Measurements from ENCODE around the gene AKR7A3.

Gene AKR7A3

GRCh38 chr1:19251305-19252196, 37.0 kb downstream of the AKR7A3 start, which contains the start of the genes EMC1 and MRTO4:
Gene EMC1 (minus strand): TSS chr1:19251524. CDS start chr1:19251509, 15 bp downstream.
Gene MRTO4 (plus strand): TSS chr1:19251805. CDS start chr1:19251836, 31 bp downstream.
- in situ Hi-C loops (cut with HindIII; ENCODE audit: low sequenced_read_pairs): no loop called here

DNA sequence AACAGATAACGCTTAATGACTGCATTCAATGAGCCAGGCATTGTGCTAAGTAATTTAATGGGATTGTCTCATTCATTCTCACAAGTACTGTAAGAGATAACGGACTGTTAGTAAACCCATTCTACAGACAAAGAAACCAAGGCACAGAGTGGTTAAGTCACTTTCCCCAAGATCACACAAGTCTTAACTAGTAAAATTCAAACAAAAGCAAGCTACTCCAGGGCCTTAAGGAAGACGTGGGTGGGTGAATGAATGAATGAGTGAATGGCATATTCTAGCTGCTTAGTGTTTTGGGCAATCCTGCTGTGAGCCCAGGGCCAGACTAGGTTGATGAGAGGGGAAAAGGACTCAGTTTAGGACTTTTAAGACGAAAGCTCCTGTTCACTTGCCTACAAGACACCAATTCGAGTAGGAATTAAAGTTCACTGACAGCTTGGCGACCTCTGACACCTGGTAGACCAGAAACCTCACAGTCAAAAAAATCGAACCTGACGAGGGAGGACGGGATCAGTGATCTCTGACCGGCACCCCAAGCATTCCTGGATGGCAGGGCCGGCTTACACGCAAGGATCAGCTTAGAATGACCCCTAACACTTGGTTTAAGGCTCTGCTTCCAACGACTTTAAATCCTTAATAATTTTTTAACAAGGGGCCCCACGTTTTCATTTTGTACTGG, 37.8 kb downstream of the AKR7A3 start:
- in situ Hi-C loops (cut with HindIII; ENCODE audit: low sequenced_read_pairs): no loop called here
- TF ChIP-seq, protein P1, sequence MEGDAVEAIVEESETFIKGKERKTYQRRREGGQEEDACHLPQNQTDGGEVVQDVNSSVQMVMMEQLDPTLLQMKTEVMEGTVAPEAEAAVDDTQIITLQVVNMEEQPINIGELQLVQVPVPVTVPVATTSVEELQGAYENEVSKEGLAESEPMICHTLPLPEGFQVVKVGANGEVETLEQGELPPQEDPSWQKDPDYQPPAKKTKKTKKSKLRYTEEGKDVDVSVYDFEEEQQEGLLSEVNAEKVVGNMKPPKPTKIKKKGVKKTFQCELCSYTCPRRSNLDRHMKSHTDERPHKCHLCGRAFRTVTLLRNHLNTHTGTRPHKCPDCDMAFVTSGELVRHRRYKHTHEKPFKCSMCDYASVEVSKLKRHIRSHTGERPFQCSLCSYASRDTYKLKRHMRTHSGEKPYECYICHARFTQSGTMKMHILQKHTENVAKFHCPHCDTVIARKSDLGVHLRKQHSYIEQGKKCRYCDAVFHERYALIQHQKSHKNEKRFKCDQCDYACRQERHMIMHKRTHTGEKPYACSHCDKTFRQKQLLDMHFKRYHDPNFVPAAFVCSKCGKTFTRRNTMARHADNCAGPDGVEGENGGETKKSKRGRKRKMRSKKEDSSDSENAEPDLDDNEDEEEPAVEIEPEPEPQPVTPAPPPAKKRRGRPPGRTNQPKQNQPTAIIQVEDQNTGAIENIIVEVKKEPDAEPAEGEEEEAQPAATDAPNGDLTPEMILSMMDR (IDR thresholded peaks at IDR 0.05; ENCODE audit: low read depth, low read length): no peak
- DNase-seq (ENCODE audit: low read depth, low spot score): no peak
- H3K4me3 ChIP-seq (ENCODE audit: low read depth, low read length): peak overlapping the region; percentile 99

More at GRCh38 chr1:19251305-19252196, 37.0 kb downstream of the AKR7A3 start, which contains the start of the genes EMC1 and MRTO4:
- peak within 1 kb of the TSS; percentile 99 for H3K4me3 ChIP-seq (ENCODE audit: low read depth, low read length)
- TF ChIP-seq, protein P1 (IDR thresholded peaks at IDR 0.05; ENCODE audit: low read depth, low read length): no peak
- DNase-seq (ENCODE audit: low read depth, low spot score): peak; percentile 80

DNA sequence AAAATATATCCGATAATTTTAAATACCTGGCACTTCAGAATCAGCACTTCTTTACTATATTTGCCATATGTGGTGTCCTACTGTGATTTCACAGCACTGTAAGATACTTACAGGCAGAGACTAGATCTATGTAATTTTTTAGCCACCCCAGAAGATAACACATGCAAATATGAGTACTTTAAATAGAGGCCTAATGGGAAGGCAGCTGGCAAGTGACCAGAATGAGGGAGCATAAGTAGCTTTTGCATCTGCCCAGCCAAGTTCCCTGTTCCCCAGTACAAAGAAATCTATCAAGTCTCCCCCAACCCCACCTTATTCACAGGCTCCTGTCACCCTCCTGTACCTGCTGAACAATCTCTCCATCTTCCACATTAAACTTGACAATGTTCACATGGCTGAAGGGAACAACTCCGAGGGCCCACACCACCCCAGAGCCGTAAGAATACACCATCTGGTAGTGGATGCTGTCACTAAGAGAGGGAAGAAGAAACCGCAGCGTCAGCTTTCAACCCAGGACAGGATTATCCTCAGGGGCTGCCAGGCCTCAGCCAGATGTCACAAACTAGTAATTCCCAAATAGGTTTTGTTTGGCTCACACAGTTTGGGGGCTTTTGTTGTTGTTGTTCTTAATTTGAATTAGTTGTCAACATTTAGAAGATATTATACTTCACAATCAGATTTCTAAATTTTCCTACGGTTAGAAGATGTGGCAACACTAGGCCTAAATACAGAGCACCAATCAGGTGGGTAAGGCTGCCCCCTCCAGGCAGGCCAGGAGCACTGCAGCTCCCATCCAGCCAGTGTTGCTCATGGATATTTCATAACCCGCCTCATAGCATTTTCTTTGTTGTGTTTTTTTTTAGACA, 47.7 kb downstream of the AKR7A3 start:
- TF ChIP-seq, protein P1 (IDR thresholded peaks at IDR 0.05; ENCODE audit: low read depth, low read length): peak; percentile 96
- in situ Hi-C loops (cut with HindIII; ENCODE audit: low sequenced_read_pairs): no loop called here
- DNase-seq (ENCODE audit: low read depth, low spot score): peak; percentile 50
- no peak overlapping the region for H3K4me3 ChIP-seq (ENCODE audit: low read depth, low read length)

DNA sequence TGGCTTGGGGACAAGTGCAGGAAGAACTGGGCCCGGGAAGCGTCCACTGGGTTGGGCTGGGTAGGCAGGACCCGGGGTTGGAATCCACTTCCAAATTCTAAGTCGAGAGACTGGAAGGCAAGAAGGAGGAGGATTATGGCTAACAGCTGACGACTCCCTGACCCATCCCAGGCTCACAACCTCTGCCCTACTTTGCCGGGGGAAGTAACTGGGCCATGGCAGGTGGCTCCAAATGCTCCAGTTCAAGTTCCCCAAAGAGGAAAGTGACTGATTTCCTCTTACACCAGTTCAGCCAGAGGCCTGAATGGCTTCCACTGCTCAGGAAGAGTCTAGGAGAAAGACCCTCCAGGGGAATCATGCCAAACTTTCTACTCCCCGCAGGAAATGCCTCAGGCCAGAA, 48.7 kb downstream of the AKR7A3 start:
- H3K4me3 ChIP-seq (ENCODE audit: low read depth, low read length): no peak overlapping the region
- in situ Hi-C loops (cut with HindIII; ENCODE audit: low sequenced_read_pairs): no loop called here
- TF ChIP-seq, protein P1 (IDR thresholded peaks at IDR 0.05; ENCODE audit: low read depth, low read length): no peak
- no peak for DNase-seq (ENCODE audit: low read depth, low spot score)

DNA sequence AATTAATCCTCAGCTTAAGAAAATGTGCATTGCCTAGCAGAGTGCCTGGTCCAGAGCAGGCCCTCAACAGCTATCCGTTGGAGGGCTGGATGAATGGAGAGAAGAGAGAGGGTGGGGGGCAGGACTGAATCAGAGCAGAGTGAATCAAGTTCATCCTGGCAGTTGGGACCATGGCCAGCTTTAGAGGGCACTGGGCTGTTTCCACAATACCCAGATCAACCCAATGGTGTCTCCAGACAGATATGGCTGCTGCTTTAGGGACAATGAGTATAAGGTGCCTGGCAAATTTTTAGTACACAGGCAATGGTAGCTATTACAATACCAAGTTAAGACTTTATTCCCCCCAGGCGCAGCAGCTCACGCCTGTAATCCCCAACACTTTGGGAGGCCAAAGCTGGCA, 54.3 kb downstream of the AKR7A3 start:
- no peak overlapping the region for H3K4me3 ChIP-seq (ENCODE audit: low read depth, low read length)
- TF ChIP-seq, protein P1 (IDR thresholded peaks at IDR 0.05; ENCODE audit: low read depth, low read length): no peak
- in situ Hi-C loops (cut with HindIII; ENCODE audit: low sequenced_read_pairs): no loop called here
- no peak for DNase-seq (ENCODE audit: low read depth, low spot score)
